ENCODE measurements around the gene CRIP2. TPM values are rescaled to one million over a fixed set of nuclear protein-coding genes. Genes with fewer than 3 reads are reported as not detected.

The CRIP2 gene
- 114 to 222 TPM (median 208 TPM) in 5 replicates for total RNA-seq (2022; extraction: Qiagen RNA extraction)

GRCh38 chr14:105474483-105475268 lies at the start of gene CRIP2:
CRIP2 (plus strand) TSS chr14:105474821; CDS start chr14:105474863, 42 bp downstream.

DNA sequence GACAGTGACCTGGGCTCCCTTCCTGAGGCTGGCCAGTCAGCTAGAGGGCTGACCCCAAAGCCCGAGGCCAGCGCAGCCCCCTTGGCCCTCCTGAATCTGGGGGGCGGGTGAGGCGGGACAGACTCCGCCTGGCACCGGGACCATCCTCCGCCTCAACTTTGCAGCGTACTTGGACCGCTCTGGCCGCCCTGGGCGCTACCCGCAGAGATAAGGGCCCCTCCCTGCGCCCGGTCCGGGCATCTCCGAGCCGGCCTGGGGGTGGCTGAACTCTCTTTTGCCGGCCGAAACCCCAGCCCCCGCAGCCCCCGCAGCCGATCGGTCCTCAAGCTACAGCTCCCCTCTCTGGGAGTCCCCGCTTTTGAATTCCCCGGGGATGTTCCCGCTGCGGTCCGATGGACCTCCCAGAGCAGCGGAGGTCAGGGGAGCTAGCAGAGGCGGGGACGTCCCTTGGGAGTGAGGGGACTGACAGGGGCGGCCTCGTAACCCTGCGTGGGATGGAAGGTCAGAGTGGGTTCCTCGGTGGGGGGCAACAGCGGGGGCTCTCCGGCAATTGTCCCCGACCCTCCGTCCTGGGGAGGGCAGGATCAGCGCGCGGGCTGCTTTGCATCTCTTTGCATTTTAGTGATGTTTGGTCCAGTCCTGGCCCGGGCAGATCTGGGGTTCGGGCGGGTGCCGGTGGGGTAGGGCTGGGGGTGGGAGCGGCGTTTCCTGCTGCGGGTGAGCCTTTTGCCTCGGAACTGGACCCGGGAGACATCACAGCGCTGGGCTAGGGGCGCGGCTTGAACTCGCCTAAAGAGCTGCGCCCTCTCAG lies 11.7 kb downstream of the CRIP2 start, which contains the start of gene CRIP1:
Gene CRIP1, plus strand, starts transcription at position 724 of the 811 bp plus-strand sequence. CDS start 374 bp downstream, outside the sequence.

GRCh38 chr14:105490572-105491365 lies 16.1 kb downstream of the CRIP2 start, which contains the start of gene TEDC1:
TEDC1 (plus strand) TSS chr14:105491246; CDS start chr14:105491376, 130 bp downstream.

DNA sequence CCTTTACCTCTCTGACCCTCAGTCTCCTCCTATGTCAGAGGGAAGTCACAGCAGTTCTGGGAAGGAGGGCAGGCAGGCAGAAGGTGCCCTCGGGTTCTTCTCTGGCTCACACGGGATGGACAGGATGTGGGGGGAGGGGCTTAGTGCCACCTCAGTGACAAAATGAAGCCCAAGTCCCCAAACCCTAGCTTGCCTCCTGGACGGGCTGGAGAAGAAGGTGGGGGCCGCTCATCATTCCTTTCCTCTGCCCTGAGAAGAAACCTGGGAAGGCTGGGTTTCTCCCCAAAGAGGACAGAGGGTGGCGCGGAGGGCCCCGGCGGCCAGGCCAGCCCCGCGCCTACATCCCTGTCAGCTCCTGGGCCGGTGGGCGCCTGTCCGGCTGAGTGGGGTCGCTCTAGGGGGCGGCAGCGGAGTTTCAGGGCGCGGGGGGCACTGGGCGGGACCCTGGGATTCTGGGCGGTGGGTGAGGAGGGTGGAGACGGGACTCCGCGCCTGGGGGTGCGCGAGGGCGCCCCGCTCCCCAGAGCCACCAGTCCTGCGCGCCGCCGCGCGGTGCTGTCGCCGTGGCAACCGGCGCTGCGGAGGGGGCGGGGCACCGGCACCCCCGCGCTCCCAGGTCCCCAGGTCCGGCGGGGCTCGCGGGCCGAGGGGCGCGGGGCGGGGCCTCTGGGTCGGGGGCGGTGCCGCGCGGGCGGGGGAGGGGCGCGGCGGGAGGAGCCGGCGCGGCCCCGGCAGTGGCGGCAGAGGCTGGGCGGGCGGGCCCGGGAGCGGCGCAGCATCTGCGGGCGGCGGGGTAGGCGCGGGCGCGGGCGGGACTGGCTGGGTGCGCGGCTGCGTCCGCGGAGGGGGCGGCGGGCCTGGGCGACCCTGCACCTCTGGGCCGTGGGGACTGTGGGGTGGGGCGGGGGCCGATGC lies 51.5 kb downstream of the CRIP2 start, which contains the start of gene TMEM121:
Gene TMEM121, plus strand, starts transcription at position 723 of the 915 bp plus-strand sequence. CDS start 2,252 bp downstream, outside the sequence.

Other genes with a start within 250 kb of the CRIP2 start
- 31.1 to 45.1 TPM (median 41.8 TPM) in 5 replicates for gene BTBD6, start 226.3 kb upstream of the CRIP2 start, total RNA-seq (2022; extraction: Qiagen RNA extraction)
- 25.7 to 29.8 TPM (median 28.7 TPM) in 5 replicates for gene BRF1, start 173.8 kb upstream of the CRIP2 start, total RNA-seq (2022; extraction: Qiagen RNA extraction)
- gene PACS2, start 160.1 kb upstream of the CRIP2 start, total RNA-seq (2022; extraction: Qiagen RNA extraction): 20.0 to 30.1 TPM (median 25.9 TPM) in 5 replicates
- gene TEX22, start 76.3 kb upstream of the CRIP2 start, total RNA-seq (2022; extraction: Qiagen RNA extraction): 0.10 to 0.20 TPM (median 0.14 TPM) in 5 replicates
- gene MTA1, start 55.0 kb upstream of the CRIP2 start, total RNA-seq (2022; extraction: Qiagen RNA extraction): 51.3 to 86.8 TPM (median 72.1 TPM) in 5 replicates
- gene CRIP1, start 12.1 kb downstream of the CRIP2 start, total RNA-seq (2022; extraction: Qiagen RNA extraction): 1,746 to 1,969 TPM (median 1,931 TPM) in 5 replicates
- gene TEDC1, start 16.4 kb downstream of the CRIP2 start, total RNA-seq (2022; extraction: Qiagen RNA extraction): 30.6 to 49.9 TPM (median 48.4 TPM) in 5 replicates
- gene TMEM121, start 51.8 kb downstream of the CRIP2 start, total RNA-seq (2022; extraction: Qiagen RNA extraction): 3.8 to 9.3 TPM (median 8.8 TPM) in 5 replicates